ENCODE data around the gene CALHM2.

DNA sequence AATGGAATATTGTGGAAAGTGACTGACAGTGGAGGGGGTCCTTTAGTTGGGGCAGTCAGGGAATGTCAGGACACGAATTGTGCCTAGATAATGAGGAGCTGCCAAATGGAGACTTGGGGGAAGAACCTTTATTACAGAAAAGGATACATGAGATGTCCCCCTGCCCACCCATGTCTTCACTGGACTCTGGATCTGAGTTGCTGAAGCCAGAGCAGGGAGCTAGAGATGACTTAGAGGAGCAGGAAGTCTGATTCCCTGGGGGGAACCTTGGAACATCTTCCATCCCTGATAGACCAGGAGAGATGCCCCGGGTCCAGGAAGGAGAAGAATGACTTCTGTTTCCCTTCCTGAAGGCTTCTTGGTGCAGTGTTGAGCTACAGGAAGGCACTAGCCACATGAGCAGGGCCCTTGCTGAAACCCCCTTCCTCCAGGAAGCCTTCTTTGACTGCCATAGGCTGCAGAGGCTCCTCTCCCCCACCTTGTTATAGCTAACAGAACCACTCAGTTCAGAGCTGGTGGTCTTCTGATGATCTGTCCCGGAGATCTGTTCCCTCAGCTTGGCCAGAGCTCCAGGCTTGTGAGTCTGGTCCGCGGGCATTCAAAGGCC, 40.6 kb upstream of the CALHM2 start:
- TF ChIP-seq, protein P1, sequence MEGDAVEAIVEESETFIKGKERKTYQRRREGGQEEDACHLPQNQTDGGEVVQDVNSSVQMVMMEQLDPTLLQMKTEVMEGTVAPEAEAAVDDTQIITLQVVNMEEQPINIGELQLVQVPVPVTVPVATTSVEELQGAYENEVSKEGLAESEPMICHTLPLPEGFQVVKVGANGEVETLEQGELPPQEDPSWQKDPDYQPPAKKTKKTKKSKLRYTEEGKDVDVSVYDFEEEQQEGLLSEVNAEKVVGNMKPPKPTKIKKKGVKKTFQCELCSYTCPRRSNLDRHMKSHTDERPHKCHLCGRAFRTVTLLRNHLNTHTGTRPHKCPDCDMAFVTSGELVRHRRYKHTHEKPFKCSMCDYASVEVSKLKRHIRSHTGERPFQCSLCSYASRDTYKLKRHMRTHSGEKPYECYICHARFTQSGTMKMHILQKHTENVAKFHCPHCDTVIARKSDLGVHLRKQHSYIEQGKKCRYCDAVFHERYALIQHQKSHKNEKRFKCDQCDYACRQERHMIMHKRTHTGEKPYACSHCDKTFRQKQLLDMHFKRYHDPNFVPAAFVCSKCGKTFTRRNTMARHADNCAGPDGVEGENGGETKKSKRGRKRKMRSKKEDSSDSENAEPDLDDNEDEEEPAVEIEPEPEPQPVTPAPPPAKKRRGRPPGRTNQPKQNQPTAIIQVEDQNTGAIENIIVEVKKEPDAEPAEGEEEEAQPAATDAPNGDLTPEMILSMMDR (IDR thresholded peaks at IDR 0.05) = no peak
- TF ChIP-seq NFE2L1 (CRISPR knock-in tag; IDR thresholded peaks at IDR 0.05) (no peak), FOXP1 (CRISPR knock-in tag; IDR thresholded peaks at IDR 0.05; ENCODE audit: borderline replicate concordance) (no peak), CREB1 (CRISPR knock-in tag; IDR thresholded peaks at IDR 0.05) (no peak), SP1 (CRISPR knock-in tag; conservative IDR thresholded peaks at IDR 0.05) (no peak), IRF1 (CRISPR knock-in tag; IDR thresholded peaks at IDR 0.05) (no peak), USF1 (CRISPR knock-in tag; IDR thresholded peaks at IDR 0.05) (no peak), TCF7 (CRISPR knock-in tag; IDR thresholded peaks at IDR 0.05; ENCODE audit: low read depth) (no peak), ZNF317 (CRISPR knock-in tag; IDR thresholded peaks at IDR 0.05; ENCODE audit: borderline replicate concordance, low read depth) (no peak), ELF4 (CRISPR knock-in tag; IDR thresholded peaks at IDR 0.05; ENCODE audit: low read depth) (no peak), EMX1 (CRISPR knock-in tag; IDR thresholded peaks at IDR 0.05) (no peak), JUN (CRISPR knock-in tag; IDR thresholded peaks at IDR 0.05) (no peak), ZNF232 (CRISPR knock-in tag; IDR thresholded peaks at IDR 0.05) (no peak)
- TF ChIP-seq, protein P2, sequence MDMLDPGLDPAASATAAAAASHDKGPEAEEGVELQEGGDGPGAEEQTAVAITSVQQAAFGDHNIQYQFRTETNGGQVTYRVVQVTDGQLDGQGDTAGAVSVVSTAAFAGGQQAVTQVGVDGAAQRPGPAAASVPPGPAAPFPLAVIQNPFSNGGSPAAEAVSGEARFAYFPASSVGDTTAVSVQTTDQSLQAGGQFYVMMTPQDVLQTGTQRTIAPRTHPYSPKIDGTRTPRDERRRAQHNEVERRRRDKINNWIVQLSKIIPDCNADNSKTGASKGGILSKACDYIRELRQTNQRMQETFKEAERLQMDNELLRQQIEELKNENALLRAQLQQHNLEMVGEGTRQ (CRISPR knock-in tag; IDR thresholded peaks at IDR 0.05) = no peak
